A673 (cell line): ENCODE data around the gene OLFM3.

ENCODE experiments used
- EZH2 ChIP-seq: fragments of 200-600 bp; sonication (generic); IDR thresholded peaks from 2 replicates; pipeline ENCODE4 v1.6.1; 2017; ENCODE audit warnings: borderline replicate concordance, low read depth, mild to moderate bottlenecking, mixed read lengths, antibody characterized with exemption, low read length; ENCODE audit not compliant: poor library complexity, severe bottlenecking
- TF ChIP-seq, protein P1 (sequence below): fragments of 300-800, 200-600 bp; sonication (generic); conservative IDR thresholded peaks from 2 replicates; pipeline ENCODE4 v1.5.1; 2017; ENCODE audit warnings: low read depth, mild to moderate bottlenecking, antibody characterized with exemption, low read length, moderate library complexity, mixed read lengths

DNA sequence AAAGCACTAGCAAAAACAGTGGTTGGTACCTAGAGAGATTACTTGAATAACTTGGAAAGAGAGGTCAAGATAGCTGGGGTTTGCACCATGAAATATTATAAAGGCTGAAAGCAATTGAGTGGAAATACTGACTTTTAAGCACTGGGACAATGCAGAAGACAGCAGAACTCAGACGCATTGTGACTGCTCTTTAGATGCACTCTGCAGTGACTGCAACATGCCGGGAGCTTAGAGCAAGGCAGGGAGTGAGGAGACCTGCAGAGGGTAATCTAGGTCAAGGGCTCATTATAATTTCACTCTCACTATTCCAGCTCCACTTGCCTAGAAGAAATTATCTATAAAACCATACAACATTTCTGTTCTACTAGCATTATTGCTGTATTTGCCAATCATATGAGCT lies 36.6 kb downstream of the OLFM3 start:
- TF ChIP-seq, protein P1, sequence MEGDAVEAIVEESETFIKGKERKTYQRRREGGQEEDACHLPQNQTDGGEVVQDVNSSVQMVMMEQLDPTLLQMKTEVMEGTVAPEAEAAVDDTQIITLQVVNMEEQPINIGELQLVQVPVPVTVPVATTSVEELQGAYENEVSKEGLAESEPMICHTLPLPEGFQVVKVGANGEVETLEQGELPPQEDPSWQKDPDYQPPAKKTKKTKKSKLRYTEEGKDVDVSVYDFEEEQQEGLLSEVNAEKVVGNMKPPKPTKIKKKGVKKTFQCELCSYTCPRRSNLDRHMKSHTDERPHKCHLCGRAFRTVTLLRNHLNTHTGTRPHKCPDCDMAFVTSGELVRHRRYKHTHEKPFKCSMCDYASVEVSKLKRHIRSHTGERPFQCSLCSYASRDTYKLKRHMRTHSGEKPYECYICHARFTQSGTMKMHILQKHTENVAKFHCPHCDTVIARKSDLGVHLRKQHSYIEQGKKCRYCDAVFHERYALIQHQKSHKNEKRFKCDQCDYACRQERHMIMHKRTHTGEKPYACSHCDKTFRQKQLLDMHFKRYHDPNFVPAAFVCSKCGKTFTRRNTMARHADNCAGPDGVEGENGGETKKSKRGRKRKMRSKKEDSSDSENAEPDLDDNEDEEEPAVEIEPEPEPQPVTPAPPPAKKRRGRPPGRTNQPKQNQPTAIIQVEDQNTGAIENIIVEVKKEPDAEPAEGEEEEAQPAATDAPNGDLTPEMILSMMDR = no peak
- no peak for TF ChIP-seq EZH2
